DOHH2 (cell line): Measurements from ENCODE around the gene SNAPC3.

Experiments used
- H3F3A ChIP-seq: fragments of 200-600 bp; sonication (generic), shearing (Covaris generic); 2 replicates; pipeline ENCODE4 v1.6.0; 2016; ENCODE audit warnings: antibody characterized with exemption, mild to moderate bottlenecking; ENCODE audit not compliant: control insufficient read depth, insufficient read depth
- H3K27ac ChIP-seq: fragments of 200-600 bp; sonication (generic); 2 replicates; pipeline ENCODE4 v1.5.1; 2014; ENCODE audit warnings: low read depth, mild to moderate bottlenecking, low read length, moderate library complexity
- H3K27me3 ChIP-seq: fragments of 200-600 bp; sonication (generic); 2 replicates; pipeline ENCODE4 v1.6.1; 2014; ENCODE audit warnings: mild to moderate bottlenecking, low read length, mixed read lengths; ENCODE audit not compliant: control insufficient read depth
- H3K36me3 ChIP-seq: fragments of 200-600 bp; sonication (generic); 2 replicates; pipeline ENCODE4 v1.6.1; 2014; ENCODE audit warnings: mild to moderate bottlenecking, low read length, moderate library complexity, mixed read lengths; ENCODE audit not compliant: control insufficient read depth
- H3K4me1 ChIP-seq: fragments of 200-600 bp; sonication (generic); 2 replicates; pipeline ENCODE4 v1.6.1; 2014; ENCODE audit warnings: mild to moderate bottlenecking, low read length, mixed read lengths; ENCODE audit not compliant: control insufficient read depth
- H3K4me2 ChIP-seq: fragments of 200-600 bp; sonication (generic); 2 replicates; pipeline ENCODE4 v1.6.0; 2014; ENCODE audit warnings: mild to moderate bottlenecking, low read length, moderate library complexity
- H3K4me3 ChIP-seq: fragments of 200-600 bp; sonication (generic); 2 replicates; pipeline ENCODE4 v1.5.1; 2014; ENCODE audit warnings: mild to moderate bottlenecking, low read length, mixed read lengths
- H3K79me2 ChIP-seq: fragments of 200-600 bp; sonication (generic); 2 replicates; pipeline ENCODE4 v1.6.1; 2014; ENCODE audit warnings: mild to moderate bottlenecking, low read length, mixed read lengths; ENCODE audit not compliant: control insufficient read depth
- H3K9me2 ChIP-seq: fragments of 200-600 bp; sonication (generic); replicated peaks from 2 replicates; pipeline ENCODE4 v1.6.1; 2014; ENCODE audit warnings: mild to moderate bottlenecking, low read length, mixed read lengths; ENCODE audit not compliant: control insufficient read depth
- H3K9me3 ChIP-seq: fragments of 200-600 bp; sonication (generic); 2 replicates; pipeline ENCODE4 v1.6.1; 2014; ENCODE audit warnings: antibody characterized with exemption, low read length, mixed read lengths; ENCODE audit not compliant: control insufficient read depth, insufficient read depth
- H4K20me1 ChIP-seq: fragments of 200-600 bp; sonication (generic); 2 replicates; pipeline ENCODE4 v1.6.0; 2014; ENCODE audit warnings: low read depth, mild to moderate bottlenecking, antibody characterized with exemption, low read length, moderate library complexity; ENCODE audit not compliant: control insufficient read depth, insufficient read depth
- EZH2phosphoT487 ChIP-seq: fragments of 200-600 bp; sonication (generic); IDR thresholded peaks from 2 replicates; pipeline ENCODE4 v1.6.1; 2017; ENCODE audit warnings: borderline replicate concordance, mild to moderate bottlenecking, antibody characterized with exemption, low read length, moderate library complexity, mixed read lengths
- TF ChIP-seq, protein P1 (sequence below): fragments of 200-600 bp; sonication (generic); IDR thresholded peaks from one replicate; pipeline ENCODE4 v1.5.1; 2014; ENCODE audit warnings: antibody characterized with exemption, mild to moderate bottlenecking, low read depth, low read length; ENCODE audit not compliant: poor library complexity, severe bottlenecking

SNAPC3 gene

DNA sequence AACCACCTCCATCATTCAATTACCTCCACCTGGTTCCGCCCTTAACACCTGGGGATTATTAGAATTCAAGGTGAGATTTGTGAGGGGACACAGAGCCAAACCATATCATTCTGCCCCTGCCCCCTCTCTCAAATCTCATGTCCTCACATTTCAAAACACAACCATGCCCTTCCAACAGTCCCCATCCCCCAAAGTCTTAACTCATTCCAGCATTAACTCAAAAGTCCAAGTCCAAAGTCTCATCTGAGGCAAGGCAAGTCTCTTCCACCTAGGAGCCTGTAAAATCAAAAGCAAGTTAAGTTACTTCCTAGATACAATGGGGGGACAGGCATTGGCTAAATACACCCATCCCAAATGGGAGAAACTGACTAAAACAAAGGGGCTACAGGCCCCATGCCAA, 69.3 kb downstream of the SNAPC3 start:
- no peak for TF ChIP-seq EZH2phosphoT487
- TF ChIP-seq, protein P1, sequence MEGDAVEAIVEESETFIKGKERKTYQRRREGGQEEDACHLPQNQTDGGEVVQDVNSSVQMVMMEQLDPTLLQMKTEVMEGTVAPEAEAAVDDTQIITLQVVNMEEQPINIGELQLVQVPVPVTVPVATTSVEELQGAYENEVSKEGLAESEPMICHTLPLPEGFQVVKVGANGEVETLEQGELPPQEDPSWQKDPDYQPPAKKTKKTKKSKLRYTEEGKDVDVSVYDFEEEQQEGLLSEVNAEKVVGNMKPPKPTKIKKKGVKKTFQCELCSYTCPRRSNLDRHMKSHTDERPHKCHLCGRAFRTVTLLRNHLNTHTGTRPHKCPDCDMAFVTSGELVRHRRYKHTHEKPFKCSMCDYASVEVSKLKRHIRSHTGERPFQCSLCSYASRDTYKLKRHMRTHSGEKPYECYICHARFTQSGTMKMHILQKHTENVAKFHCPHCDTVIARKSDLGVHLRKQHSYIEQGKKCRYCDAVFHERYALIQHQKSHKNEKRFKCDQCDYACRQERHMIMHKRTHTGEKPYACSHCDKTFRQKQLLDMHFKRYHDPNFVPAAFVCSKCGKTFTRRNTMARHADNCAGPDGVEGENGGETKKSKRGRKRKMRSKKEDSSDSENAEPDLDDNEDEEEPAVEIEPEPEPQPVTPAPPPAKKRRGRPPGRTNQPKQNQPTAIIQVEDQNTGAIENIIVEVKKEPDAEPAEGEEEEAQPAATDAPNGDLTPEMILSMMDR: no peak
- H3K27me3 ChIP-seq: no peaks in the 10 kb centered on the region
- H4K20me1 ChIP-seq: no peaks in the 10 kb centered on the region
- H3K9me2 ChIP-seq: no peaks in the 10 kb centered on the region
- H3K79me2 ChIP-seq: peaks cover 73% of the 10 kb centered on the region
- no peaks in the 10 kb centered on the region for H3F3A ChIP-seq
- H3K4me1 ChIP-seq: no peaks in the 10 kb centered on the region
- H3K4me2 ChIP-seq: no peak overlapping the region
- peaks cover 3% of the 10 kb centered on the region; the same call in 1 of the 2 replicates for H3K9me3 ChIP-seq
- peaks cover 88% of the 10 kb centered on the region for H3K36me3 ChIP-seq
- H3K27ac ChIP-seq: no peak overlapping the region
- H3K4me3 ChIP-seq: no peak overlapping the region

DNA sequence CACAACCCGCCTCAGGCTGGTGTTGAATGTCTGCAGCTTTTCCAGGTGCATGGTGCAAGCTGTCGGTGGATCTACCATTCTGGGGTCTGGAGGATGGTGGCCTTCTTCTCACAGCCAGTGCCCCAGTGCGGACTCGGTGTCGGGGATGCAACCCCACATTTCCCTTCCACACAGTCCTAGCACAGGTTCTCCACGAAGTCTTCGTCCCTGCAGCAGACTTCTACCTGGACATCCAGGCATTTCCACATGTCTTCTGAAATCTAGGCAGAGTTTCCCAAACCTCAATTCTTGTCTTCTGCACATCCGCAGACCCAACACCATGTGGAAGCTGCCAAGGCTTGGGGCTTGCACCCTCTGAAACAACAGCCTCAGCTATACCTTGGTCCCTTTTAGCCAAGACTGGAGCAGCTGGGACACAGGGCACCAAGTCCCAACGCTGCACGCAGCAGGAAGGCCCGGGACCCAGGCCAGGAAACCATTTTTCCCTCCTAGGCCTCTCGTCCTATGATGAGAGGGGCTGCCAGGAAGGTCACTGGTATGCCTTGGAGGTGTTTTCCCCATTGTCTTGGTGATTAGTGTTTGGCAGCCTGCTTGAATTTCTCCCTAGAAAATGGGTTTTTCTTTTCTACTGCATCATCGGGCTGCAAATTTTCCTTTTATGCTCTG, 69.9 kb downstream of the SNAPC3 start:
- Histone ChIP-seq H3F3A (no peaks in the 10 kb centered on the region), H4K20me1 (no peaks in the 10 kb centered on the region), H3K4me2 (no peak overlapping the region), H3K4me3 (no peak overlapping the region), H3K27me3 (no peaks in the 10 kb centered on the region), H3K9me3 (peaks cover 3% of the 10 kb centered on the region; the same call in 1 of the 2 replicates), H3K4me1 (no peaks in the 10 kb centered on the region), H3K79me2 (peaks cover 77% of the 10 kb centered on the region), H3K9me2 (no peaks in the 10 kb centered on the region), H3K36me3 (peaks cover 88% of the 10 kb centered on the region), H3K27ac (no peak overlapping the region)
- no peak for TF ChIP-seq EZH2phosphoT487
- TF ChIP-seq, protein P1: no peak

DNA sequence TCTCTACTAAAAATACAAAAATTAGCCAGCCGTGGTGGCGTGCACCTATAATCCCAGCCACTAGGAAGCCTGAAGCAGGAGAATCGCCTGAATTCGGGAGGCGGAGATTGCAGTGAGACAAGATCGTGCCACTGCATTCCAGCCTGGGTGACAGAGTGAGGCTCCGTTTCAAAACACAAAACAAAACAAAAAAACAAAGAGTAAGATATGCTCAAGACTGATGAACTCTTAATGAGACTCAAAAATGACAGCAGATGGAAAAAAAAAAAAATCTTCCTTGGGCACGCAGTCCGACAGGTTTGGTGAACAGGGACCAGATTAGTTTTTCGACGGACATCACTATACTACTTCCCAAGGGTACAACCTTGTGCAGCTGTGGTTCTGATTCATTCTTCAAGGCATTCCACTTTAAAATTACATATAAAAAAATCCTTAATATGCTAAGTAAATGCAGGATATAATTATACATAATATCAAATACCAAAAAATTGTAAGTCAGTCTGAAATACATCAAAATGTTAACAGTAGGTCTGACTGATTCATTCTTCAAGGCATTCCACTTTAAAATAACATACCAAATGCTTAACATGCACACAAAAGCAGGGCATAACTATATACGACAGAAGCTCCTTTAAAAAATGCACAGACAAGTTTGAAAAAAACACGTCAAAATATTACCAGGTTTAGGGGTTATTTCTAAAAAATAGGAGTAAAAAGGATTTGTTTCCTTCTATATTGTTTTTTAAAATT, 75.7 kb downstream of the SNAPC3 start:
- H3K79me2 ChIP-seq: peaks cover 96% of the 10 kb centered on the region
- H3K4me1 ChIP-seq: peaks cover 3% of the 10 kb centered on the region; the same call in 1 of the 2 replicates
- H3F3A ChIP-seq: no peaks in the 10 kb centered on the region
- H3K9me2 ChIP-seq: no peaks in the 10 kb centered on the region
- H3K9me3 ChIP-seq: no peaks in the 10 kb centered on the region
- no peaks in the 10 kb centered on the region for H3K27me3 ChIP-seq
- no peak overlapping the region for H3K4me3 ChIP-seq
- H4K20me1 ChIP-seq: peaks cover 5% of the 10 kb centered on the region; the same call in 1 of the 2 replicates
- no peak overlapping the region for H3K4me2 ChIP-seq
- H3K27ac ChIP-seq: no peak overlapping the region
- peaks cover 91% of the 10 kb centered on the region for H3K36me3 ChIP-seq
- TF ChIP-seq, protein P1: no peak
- no peak for TF ChIP-seq EZH2phosphoT487
